Measurements from ENCODE around the gene SELENOO.

DNA sequence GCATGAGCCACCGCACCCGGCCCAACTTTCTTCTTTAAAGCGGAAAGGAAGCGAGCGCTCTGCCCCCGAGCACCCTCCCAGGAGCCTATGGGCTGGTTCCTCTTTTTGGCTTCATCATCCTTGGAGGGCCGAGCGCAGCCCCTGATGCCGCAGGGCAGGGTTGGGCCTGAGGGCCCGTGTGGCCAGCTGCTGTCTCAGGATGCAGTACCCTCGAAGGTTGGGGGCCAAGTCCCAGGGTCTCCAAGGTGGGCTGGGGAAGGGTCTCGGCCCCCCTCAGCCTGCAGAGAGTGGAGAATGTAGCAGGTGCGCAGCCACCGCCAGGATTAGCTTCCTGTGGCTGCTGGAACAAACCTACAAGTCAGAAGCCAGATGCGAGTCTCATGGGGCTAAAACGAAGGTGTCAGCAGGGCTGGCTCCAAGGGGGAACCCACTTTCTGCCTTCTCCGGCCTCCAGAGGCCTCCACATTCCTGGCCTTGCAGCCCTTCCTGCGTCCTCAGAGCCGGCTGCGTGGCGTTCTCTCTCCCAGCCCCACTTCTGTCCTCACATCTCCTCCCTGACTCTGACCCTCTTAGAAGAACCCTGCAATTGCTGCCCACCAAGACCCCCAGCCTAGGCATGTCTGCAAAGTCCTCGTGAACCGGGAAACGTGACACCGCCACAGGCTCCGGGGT, 27.4 kb upstream of the SELENOO start:
- no peak for TF ChIP-seq POLR2AphosphoS5 (IDR thresholded peaks at IDR 0.05; ENCODE audit: low read depth, low read length)
- TF ChIP-seq, protein P1, sequence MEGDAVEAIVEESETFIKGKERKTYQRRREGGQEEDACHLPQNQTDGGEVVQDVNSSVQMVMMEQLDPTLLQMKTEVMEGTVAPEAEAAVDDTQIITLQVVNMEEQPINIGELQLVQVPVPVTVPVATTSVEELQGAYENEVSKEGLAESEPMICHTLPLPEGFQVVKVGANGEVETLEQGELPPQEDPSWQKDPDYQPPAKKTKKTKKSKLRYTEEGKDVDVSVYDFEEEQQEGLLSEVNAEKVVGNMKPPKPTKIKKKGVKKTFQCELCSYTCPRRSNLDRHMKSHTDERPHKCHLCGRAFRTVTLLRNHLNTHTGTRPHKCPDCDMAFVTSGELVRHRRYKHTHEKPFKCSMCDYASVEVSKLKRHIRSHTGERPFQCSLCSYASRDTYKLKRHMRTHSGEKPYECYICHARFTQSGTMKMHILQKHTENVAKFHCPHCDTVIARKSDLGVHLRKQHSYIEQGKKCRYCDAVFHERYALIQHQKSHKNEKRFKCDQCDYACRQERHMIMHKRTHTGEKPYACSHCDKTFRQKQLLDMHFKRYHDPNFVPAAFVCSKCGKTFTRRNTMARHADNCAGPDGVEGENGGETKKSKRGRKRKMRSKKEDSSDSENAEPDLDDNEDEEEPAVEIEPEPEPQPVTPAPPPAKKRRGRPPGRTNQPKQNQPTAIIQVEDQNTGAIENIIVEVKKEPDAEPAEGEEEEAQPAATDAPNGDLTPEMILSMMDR (IDR thresholded peaks at IDR 0.05), result no peak
- no peak for TF ChIP-seq SIN3A (IDR thresholded peaks at IDR 0.05; ENCODE audit: borderline replicate concordance, insufficient read depth, low read depth, low read length)
- TF ChIP-seq, protein P2, sequence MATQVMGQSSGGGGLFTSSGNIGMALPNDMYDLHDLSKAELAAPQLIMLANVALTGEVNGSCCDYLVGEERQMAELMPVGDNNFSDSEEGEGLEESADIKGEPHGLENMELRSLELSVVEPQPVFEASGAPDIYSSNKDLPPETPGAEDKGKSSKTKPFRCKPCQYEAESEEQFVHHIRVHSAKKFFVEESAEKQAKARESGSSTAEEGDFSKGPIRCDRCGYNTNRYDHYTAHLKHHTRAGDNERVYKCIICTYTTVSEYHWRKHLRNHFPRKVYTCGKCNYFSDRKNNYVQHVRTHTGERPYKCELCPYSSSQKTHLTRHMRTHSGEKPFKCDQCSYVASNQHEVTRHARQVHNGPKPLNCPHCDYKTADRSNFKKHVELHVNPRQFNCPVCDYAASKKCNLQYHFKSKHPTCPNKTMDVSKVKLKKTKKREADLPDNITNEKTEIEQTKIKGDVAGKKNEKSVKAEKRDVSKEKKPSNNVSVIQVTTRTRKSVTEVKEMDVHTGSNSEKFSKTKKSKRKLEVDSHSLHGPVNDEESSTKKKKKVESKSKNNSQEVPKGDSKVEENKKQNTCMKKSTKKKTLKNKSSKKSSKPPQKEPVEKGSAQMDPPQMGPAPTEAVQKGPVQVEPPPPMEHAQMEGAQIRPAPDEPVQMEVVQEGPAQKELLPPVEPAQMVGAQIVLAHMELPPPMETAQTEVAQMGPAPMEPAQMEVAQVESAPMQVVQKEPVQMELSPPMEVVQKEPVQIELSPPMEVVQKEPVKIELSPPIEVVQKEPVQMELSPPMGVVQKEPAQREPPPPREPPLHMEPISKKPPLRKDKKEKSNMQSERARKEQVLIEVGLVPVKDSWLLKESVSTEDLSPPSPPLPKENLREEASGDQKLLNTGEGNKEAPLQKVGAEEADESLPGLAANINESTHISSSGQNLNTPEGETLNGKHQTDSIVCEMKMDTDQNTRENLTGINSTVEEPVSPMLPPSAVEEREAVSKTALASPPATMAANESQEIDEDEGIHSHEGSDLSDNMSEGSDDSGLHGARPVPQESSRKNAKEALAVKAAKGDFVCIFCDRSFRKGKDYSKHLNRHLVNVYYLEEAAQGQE (IDR thresholded peaks at IDR 0.05; ENCODE audit: insufficient read depth in 1 of 2, low read depth in 2 of 2, low read length in 1 of 2), result no peak
